HepG2 (cell line): ENCODE results near the gene TXNDC11. TPM values are rescaled to one million over a fixed set of nuclear protein-coding genes. Genes with fewer than 3 reads are reported as not detected.
A peak's percentile ranks its signal among the peaks of the same experiment; 100 is the strongest.

Source experiments
- ATAC-seq: fragments of 200-7000 bp; cut with Tn5 transposase; 3 replicates; pipeline ENCODE4 v1.9.1; 2020; ENCODE audit warnings: mild to moderate bottlenecking, moderate library complexity
- BruUV-seq: library from RNA; stranded (reverse); fragments of 400-500 nt; replicated peaks from 2 replicates; lab custom pipeline; 2021; lab: Mats Ljungman, UMichigan
- CTCF ChIA-PET: fragments of 300-600 bp; formaldehyde crosslinking; extraction: SDS; loops from one replicate; lab custom pipeline; 2021; ENCODE audit warnings: low total read pairs, inconsistent platforms, low intra/inter-chr PET ratio; lab: Yijun Ruan, JAX
- POLR2A ChIA-PET: fragments of 350-600 bp; sonication (Branson Sonifier 250); formaldehyde crosslinking; loops from one replicate; lab custom pipeline; 2020; ENCODE audit warnings: antibody characterized with exemption, inconsistent platforms; lab: Yijun Ruan, JAX
- DNase-seq: peaks from one replicate; pipeline ENCODE4 v3.0.0-alpha.2; 2015; ENCODE audit warnings: low spot score
- FAIRE-seq: peaks from 3 replicates; lab custom pipeline; 2011; peaks lifted over from hg19 to GRCh38; lab: Jason Lieb, UNC
- H2AFZ ChIP-seq: one replicate; pipeline ENCODE4 v1.6.1; 2011; ENCODE audit warnings: low read length, inconsistent platforms
- H3K27ac ChIP-seq: fragments of 300-600 bp; 3 replicates; pipeline ENCODE4 v1.8.0; 2011; ENCODE audit warnings: mixed run types, mild to moderate bottlenecking, mixed read lengths, low read length, inconsistent platforms; ENCODE audit not compliant: insufficient read depth; ENCODE audit errors: extremely low read length
- H3K27me3 ChIP-seq, 2 experiments: fragments of 200-600 bp in 1 of 2; 2 replicates in 1 of 2; 3 replicates in 1 of 2; pipeline versions ENCODE4 v1.6.0 to v1.8.0; 2011; ENCODE audit warnings: low read length in 2 of 2, mild to moderate bottlenecking in 2 of 2, moderate library complexity in 2 of 2, inconsistent platforms in 1 of 2; ENCODE audit not compliant: insufficient read depth in 2 of 2, control insufficient read depth in 1 of 2
- H3K36me3 ChIP-seq, 2 experiments: fragments of 200-600 bp in 1 of 2; replicated peaks in 1 of 2; 2 replicates in 1 of 2; 3 replicates in 1 of 2; pipeline versions ENCODE4 v1.5.1 to v1.8.0; 2011; ENCODE audit warnings: low read length in 2 of 2, inconsistent platforms in 1 of 2; ENCODE audit not compliant: insufficient read depth in 2 of 2, control insufficient read depth in 1 of 2
- H3K4me1 ChIP-seq: 2 replicates; pipeline ENCODE4 v1.5.1; 2012; ENCODE audit warnings: low read length, inconsistent platforms; ENCODE audit not compliant: insufficient read depth
- H3K4me2 ChIP-seq: 2 replicates; pipeline ENCODE4 v1.6.0; 2011; ENCODE audit warnings: low read depth, low read length, inconsistent platforms
- H3K4me3 ChIP-seq, 3 experiments: fragments of 200-600 bp in 1 of 3; sonication (generic), shearing (Covaris generic) in 1 of 3; replicated peaks in 1 of 3; 2 replicates each; pipeline ENCODE4 v1.5.1; 2011 to 2016; ENCODE audit warnings: low read length in 3 of 3, inconsistent platforms in 2 of 3, low read depth in 2 of 3, mild to moderate bottlenecking in 2 of 3, control low read depth in 1 of 3, mixed read lengths in 1 of 3; ENCODE audit not compliant: insufficient read depth in 1 of 3
- H3K79me2 ChIP-seq: one replicate; pipeline ENCODE4 v1.6.1; 2011; ENCODE audit warnings: low read length, inconsistent platforms; ENCODE audit not compliant: insufficient read depth
- H3K9ac ChIP-seq: 2 replicates; pipeline ENCODE4 v1.6.0; 2011; ENCODE audit warnings: mild to moderate bottlenecking, low read depth, low read length, inconsistent platforms; ENCODE audit not compliant: insufficient read depth
- H3K9me3 ChIP-seq: 2 replicates; pipeline ENCODE4 v1.5.1; 2012; ENCODE audit warnings: mild to moderate bottlenecking, low read length
- H4K20me1 ChIP-seq: 2 replicates; pipeline ENCODE4 v1.6.0; 2011; ENCODE audit warnings: inconsistent platforms, mild to moderate bottlenecking, low read length, moderate library complexity; ENCODE audit not compliant: insufficient read depth
- AGO2 ChIP-seq: fragments of 200-400 bp; formaldehyde crosslinking; optimal IDR thresholded peaks from 2 replicates; pipeline ENCODE3; 2017; ENCODE audit warnings: mild to moderate bottlenecking, low read depth, low read length, moderate library complexity
- CENPT ChIP-seq: sonication (generic); formaldehyde crosslinking; IDR thresholded peaks from 2 replicates; pipeline ENCODE4 v1.8.0; 2022; ENCODE audit warnings: low read depth, mild to moderate bottlenecking, moderate library complexity, missing genetic modification reagents
- HES4 ChIP-seq: sonication (generic); formaldehyde crosslinking; IDR thresholded peaks from 2 replicates; pipeline ENCODE4 v1.9.0; 2021; ENCODE audit warnings: mild to moderate bottlenecking, missing genetic modification reagents, borderline replicate concordance
- KLF16 ChIP-seq, 2 experiments: sonication (generic) in 1 of 2; formaldehyde crosslinking in 1 of 2; IDR thresholded peaks; 2 replicates each; pipeline versions ENCODE4 v1.6.1 to v1.8.0; 2016 to 2023; ENCODE audit warnings: missing genetic modification reagents in 2 of 2, missing compliant biosample characterization in 1 of 2
- NRL ChIP-seq: sonication (generic); formaldehyde crosslinking; IDR thresholded peaks from 2 replicates; pipeline ENCODE4 v1.5.0; 2020; ENCODE audit warnings: missing genetic modification reagents, mild to moderate bottlenecking, moderate library complexity, borderline replicate concordance
- PLRG1 ChIP-seq: fragments of 450-650 bp; conservative IDR thresholded peaks from 2 replicates; pipeline ENCODE4 v1.6.1; 2016
- RAD21 ChIP-seq: fragments of 450-650 bp; formaldehyde crosslinking; IDR thresholded peaks from 2 replicates; pipeline ENCODE4 v1.5.0; 2020; ENCODE audit warnings: mild to moderate bottlenecking
- RBM22 ChIP-seq: fragments of 200-400 bp; formaldehyde crosslinking; optimal IDR thresholded peaks from 2 replicates; pipeline ENCODE3; 2017; ENCODE audit warnings: mild to moderate bottlenecking, low read length, moderate library complexity
- STAG1 ChIP-seq: sonication (generic); formaldehyde crosslinking; IDR thresholded peaks from 2 replicates; pipeline ENCODE4 v1.4.0; 2020; ENCODE audit warnings: missing genetic modification reagents
- TEAD2 ChIP-seq: sonication (generic); formaldehyde crosslinking; IDR thresholded peaks from 2 replicates; pipeline ENCODE4 v1.9.0; 2021; ENCODE audit warnings: missing genetic modification reagents
- ZNF75D ChIP-seq: sonication (generic); formaldehyde crosslinking; IDR thresholded peaks from 2 replicates; pipeline ENCODE4 v1.8.1; 2023; ENCODE audit warnings: missing genetic modification reagents, mild to moderate bottlenecking, borderline replicate concordance
- ZNF761 ChIP-seq: sonication (generic); formaldehyde crosslinking; conservative IDR thresholded peaks from 2 replicates; pipeline ENCODE4 v1.4.0; 2020; ENCODE audit warnings: mild to moderate bottlenecking, missing genetic modification reagents
- WGBS: methylation state at CpG from one replicate; pipeline ENCODE4 v1.1.6; 2017; ENCODE audit warnings: low lambda C conversion rate; 5-methylcytosine and 5-hydroxymethylcytosine counted together
- in situ Hi-C: cut with HindIII; loops from 2 replicates; pipeline ENCODE4 v1.10.0; 2017; ENCODE audit warnings: low pct_unique_long_range_greater_than_20kb; ENCODE audit not compliant: extremely low pct_ligation_motif_present
- intact Hi-C: fragments of 100-400 bp; cut with micrococcal nuclease; formaldehyde crosslinking; loops from one replicate; pipeline ENCODE4 v1.10.0; 2022; ENCODE audit not compliant: unreplicated experiment
- polyA plus RNA-seq, 8 experiments: library from polyadenylated mRNA; depleted of rRNA in 3 of 8; stranded (reverse) in 7 of 8; unstranded in 1 of 8; fragments of >200 nt; fragmentation: Illumina TruSeq in 4 of 8; extraction: Trizol in 4 of 8; gene quantifications; 2 replicates each; pipeline versions ENCODE4 v1.2.1 to v1.2.3, GENCODE V29; 2011 to 2016; ENCODE audit warnings: low read depth in 4 of 8, missing spikeins in 1 of 8, mixed read lengths in 1 of 8; ENCODE audit not compliant: insufficient read depth in 1 of 8
- total RNA-seq, 5 experiments: library from RNA; depleted of rRNA; stranded (reverse); fragments of >200 nt; fragmentation: Illumina TruSeq; extraction: Trizol; gene quantifications; 2 replicates each; pipeline ENCODE4 v1.2.3, GENCODE V29; 2016; ENCODE audit warnings: low read depth in 1 of 5
- TF ChIP-seq, protein P1 (sequence below): sonication (generic); formaldehyde crosslinking; IDR thresholded peaks from 2 replicates; pipeline ENCODE4 v1.5.0; 2020; ENCODE audit warnings: missing genetic modification reagents, mild to moderate bottlenecking, borderline replicate concordance
- TF ChIP-seq, protein P2 (sequence below): sonication (generic); formaldehyde crosslinking; IDR thresholded peaks from 2 replicates; pipeline ENCODE4 v1.5.0; 2020; ENCODE audit warnings: mild to moderate bottlenecking, missing genetic modification reagents
- TF ChIP-seq, protein P3 (sequence below): sonication (generic); formaldehyde crosslinking; IDR thresholded peaks from 2 replicates; pipeline ENCODE4 v1.5.0; 2020; ENCODE audit warnings: mild to moderate bottlenecking, missing genetic modification reagents, moderate library complexity

TXNDC11 gene
- total and polyA plus RNA-seq, 2 of the 13 experiments (the other 11 are each of a cell fraction or from before 2014, with no cell fraction given): 74.9 to 123 TPM

DNA sequence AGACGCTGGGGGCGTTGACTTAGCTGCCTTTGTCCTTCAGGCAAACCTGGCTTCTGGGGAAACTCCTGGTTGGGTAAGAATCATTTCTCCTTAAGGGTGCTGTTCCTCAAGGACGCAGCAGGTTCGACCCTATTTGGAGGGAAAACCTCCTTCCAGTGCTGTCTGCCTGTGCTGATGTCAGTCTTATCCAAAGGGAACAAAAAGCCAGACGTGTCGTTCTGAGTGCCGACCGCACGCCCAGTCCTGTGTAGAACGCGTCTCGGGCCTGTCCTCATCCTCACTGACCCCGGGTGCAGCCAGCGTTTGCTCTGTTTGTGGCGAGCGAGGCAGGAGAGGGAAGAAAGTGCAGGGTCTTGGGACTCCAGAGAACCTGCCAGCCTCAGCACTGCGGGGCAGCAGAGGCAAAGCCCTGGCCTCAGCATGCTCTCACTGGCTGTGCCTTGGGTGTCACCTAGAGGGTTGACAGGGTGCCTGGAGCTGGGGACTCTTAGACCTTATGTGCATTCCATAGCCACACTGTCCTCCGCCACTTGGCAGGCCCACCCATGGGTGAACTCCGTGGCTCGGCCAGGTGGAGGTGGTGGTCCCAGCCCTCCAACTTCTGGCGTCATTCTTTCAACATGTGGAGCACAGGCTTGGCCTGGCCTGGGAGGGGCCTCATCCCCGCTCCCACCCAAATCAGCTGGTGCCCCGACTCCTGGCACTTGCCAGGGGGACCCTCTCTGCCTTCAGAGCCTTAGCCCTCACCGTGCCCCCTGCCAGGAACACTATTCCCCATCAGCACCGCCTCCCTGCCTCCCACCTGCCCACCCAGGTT, 68.4 kb downstream of the TXNDC11 start:
- no peak for FAIRE-seq
- TF ChIP-seq HES4 (peak; percentile 41; the same call in 1 of the 2 replicates), KLF16 (CRISPR knock-in tag; IDR thresholded peaks at IDR 0.05) (0 out of 4 replicates have a peak, but pooled peaks of 1 of the 2 experiments have one; percentile 39), CENPT (0 out of 2 replicates have a peak, but pooled peaks have one; percentile 60), RBM22 (peak; percentile 33), NRL (CRISPR knock-in tag) (0 out of 2 replicates have a peak, but pooled peaks have one; percentile 20), STAG1 (CRISPR knock-in tag) (peak; percentile 38), RAD21 (CRISPR knock-in tag) (0 out of 2 replicates have a peak, but pooled peaks have one; percentile 2), ZNF761 (CRISPR knock-in tag) (no peak), PLRG1 (no peak), TEAD2 (CRISPR knock-in tag) (no peak), ZNF75D (CRISPR knock-in tag) (0 out of 2 replicates have a peak, but pooled peaks have one; percentile 55), AGO2 (peak; percentile 64)
- TF ChIP-seq, protein P1, sequence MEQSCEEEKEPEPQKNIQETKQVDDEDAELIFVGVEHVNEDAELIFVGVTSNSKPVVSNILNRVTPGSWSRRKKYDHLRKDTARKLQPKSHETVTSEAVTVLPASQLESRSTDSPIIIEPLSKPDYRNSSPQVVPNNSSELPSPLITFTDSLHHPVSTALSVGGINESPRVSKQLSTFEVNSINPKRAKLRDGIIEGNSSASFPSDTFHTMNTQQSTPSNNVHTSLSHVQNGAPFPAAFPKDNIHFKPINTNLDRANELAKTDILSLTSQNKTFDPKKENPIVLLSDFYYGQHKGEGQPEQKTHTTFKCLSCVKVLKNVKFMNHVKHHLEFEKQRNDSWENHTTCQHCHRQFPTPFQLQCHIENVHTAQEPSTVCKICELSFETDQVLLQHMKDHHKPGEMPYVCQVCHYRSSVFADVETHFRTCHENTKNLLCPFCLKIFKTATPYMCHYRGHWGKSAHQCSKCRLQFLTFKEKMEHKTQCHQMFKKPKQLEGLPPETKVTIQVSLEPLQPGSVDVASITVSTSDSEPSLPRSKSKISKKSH (CRISPR knock-in tag): 0 out of 2 replicates have a peak, but pooled peaks have one; percentile 49
- TF ChIP-seq, protein P2, sequence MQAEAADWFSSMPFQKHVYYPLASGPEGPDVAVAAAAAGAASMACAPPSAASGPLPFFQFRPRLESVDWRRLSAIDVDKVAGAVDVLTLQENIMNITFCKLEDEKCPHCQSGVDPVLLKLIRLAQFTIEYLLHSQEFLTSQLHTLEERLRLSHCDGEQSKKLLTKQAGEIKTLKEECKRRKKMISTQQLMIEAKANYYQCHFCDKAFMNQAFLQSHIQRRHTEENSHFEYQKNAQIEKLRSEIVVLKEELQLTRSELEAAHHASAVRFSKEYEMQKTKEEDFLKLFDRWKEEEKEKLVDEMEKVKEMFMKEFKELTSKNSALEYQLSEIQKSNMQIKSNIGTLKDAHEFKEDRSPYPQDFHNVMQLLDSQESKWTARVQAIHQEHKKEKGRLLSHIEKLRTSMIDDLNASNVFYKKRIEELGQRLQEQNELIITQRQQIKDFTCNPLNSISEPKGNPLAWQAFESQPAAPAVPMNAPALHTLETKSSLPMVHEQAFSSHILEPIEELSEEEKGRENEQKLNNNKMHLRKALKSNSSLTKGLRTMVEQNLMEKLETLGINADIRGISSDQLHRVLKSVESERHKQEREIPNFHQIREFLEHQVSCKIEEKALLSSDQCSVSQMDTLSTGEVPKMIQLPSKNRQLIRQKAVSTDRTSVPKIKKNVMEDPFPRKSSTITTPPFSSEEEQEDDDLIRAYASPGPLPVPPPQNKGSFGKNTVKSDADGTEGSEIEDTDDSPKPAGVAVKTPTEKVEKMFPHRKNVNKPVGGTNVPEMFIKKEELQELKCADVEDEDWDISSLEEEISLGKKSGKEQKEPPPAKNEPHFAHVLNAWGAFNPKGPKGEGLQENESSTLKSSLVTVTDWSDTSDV (CRISPR knock-in tag): 0 out of 2 replicates have a peak, but pooled peaks have one; percentile 61
- TF ChIP-seq, protein P3, sequence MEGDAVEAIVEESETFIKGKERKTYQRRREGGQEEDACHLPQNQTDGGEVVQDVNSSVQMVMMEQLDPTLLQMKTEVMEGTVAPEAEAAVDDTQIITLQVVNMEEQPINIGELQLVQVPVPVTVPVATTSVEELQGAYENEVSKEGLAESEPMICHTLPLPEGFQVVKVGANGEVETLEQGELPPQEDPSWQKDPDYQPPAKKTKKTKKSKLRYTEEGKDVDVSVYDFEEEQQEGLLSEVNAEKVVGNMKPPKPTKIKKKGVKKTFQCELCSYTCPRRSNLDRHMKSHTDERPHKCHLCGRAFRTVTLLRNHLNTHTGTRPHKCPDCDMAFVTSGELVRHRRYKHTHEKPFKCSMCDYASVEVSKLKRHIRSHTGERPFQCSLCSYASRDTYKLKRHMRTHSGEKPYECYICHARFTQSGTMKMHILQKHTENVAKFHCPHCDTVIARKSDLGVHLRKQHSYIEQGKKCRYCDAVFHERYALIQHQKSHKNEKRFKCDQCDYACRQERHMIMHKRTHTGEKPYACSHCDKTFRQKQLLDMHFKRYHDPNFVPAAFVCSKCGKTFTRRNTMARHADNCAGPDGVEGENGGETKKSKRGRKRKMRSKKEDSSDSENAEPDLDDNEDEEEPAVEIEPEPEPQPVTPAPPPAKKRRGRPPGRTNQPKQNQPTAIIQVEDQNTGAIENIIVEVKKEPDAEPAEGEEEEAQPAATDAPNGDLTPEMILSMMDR (CRISPR knock-in tag): peak; percentile 36
- TF ChIP-seq, all 625 proteins: peak for 12
- ATAC-seq (peak; percentile 5), DNase-seq (no peak)
- Histone ChIP-seq H3K9me3 (no peaks in the 10 kb centered on the region), H3K36me3 (peaks cover 19 to 29% of the 10 kb centered on the region in 2 experiments), H3K4me3 (no peak overlapping the region), H3K9ac (no peak overlapping the region), H3K4me2 (no peak overlapping the region), H3K4me1 (peaks cover 45% of the 10 kb centered on the region), H3K27ac (no peak overlapping the region), H3K79me2 (no peaks in the 10 kb centered on the region), H2AFZ (no peak overlapping the region), H3K27me3 (no peaks in the 10 kb centered on the region), H4K20me1 (peaks cover 4% of the 10 kb centered on the region; the same call in 1 of the 2 replicates)
- intact Hi-C loops (no loop called here), in situ Hi-C loops (no loop called here)
- ChIA-PET POLR2A (no interaction called here), CTCF (interaction anchor here (1.2 kb wide), 1 partner anchor 142 kb away, joined by 3 read pairs; no protein-coding TSS in a partner anchor)
- no TSS peak for BruUV-seq
- 93% methylated on average over 25 of the region's 25 CpGs for WGBS
